NCI-H82 treated with DMSO at 0.1 percent for 48 hours (cell line): Measurements from ENCODE around the gene TAMM41.
"Not testable (repeated sequence)": the region's sequence is repeated elsewhere in the genome, so short reads cannot be mapped to it uniquely, and the experiment has no call there.

Experiments
- DNase-seq: peaks from one replicate; lab custom pipeline; 2025; ENCODE audit not compliant: unreplicated experiment; lab: John Stamatoyannopoulos, UW

TAMM41 gene

GRCh38 chr3:11846281-11847266, at the start of gene TAMM41:
Gene TAMM41 (minus strand): TSS chr3:11846885. CDS start chr3:11846636, 249 bp downstream.
- peak; percentile 54 for DNase-seq

- no peak for DNase-seq
These were observed 32.2 kb upstream of the TAMM41 start for GRCh38 chr3:11878837-11879236.

GRCh38 chr3:11874707-11875106, 28.0 kb upstream of the TAMM41 start:
- not testable (repeated sequence) for DNase-seq

GRCh38 chr3:11863739-11864138, 17.1 kb upstream of the TAMM41 start:
- not testable (repeated sequence) for DNase-seq

- not testable (repeated sequence) for DNase-seq
These were observed 15.9 kb upstream of the TAMM41 start for GRCh38 chr3:11862584-11862983.

GRCh38 chr3:11862145-11862544, 15.5 kb upstream of the TAMM41 start:
- DNase-seq, result not testable (repeated sequence)

GRCh38 chr3:11860213-11860612, 13.5 kb upstream of the TAMM41 start:
- not testable (repeated sequence) for DNase-seq

- no peak for DNase-seq
These were observed 6.8 kb upstream of the TAMM41 start for GRCh38 chr3:11853450-11853849.

GRCh38 chr3:11850003-11850402, 3.3 kb upstream of the TAMM41 start:
- peak; percentile 50 for DNase-seq

GRCh38 chr3:11847607-11848006, 922 bp upstream of the TAMM41 start:
- DNase-seq, result peak; percentile 18

- no peak for DNase-seq
These were observed 1.0 kb downstream of the TAMM41 start for GRCh38 chr3:11845651-11846050.

- DNase-seq, result no peak
These were observed 1.8 kb downstream of the TAMM41 start for GRCh38 chr3:11844891-11845290.

GRCh38 chr3:11835028-11835639, 11.6 kb downstream of the TAMM41 start:
- no peak for DNase-seq

- DNase-seq, result no peak
These were observed 13.4 kb downstream of the TAMM41 start for GRCh38 chr3:11832981-11833905.

GRCh38 chr3:11829416-11829815, 17.3 kb downstream of the TAMM41 start:
- DNase-seq, result no peak

- DNase-seq, result no peak
These were observed 19.9 kb downstream of the TAMM41 start for GRCh38 chr3:11826628-11827265.

GRCh38 chr3:11825301-11825700, 21.4 kb downstream of the TAMM41 start:
- no peak for DNase-seq

GRCh38 chr3:11820531-11821041, 26.1 kb downstream of the TAMM41 start:
- DNase-seq, result no peak

GRCh38 chr3:11819146-11819689, 27.5 kb downstream of the TAMM41 start:
- DNase-seq, result no peak

- no peak for DNase-seq
These were observed 28.7 kb downstream of the TAMM41 start for GRCh38 chr3:11818033-11818432.
